ENCODE results near the gene RASL10A.

- TF ChIP-seq, protein P1, sequence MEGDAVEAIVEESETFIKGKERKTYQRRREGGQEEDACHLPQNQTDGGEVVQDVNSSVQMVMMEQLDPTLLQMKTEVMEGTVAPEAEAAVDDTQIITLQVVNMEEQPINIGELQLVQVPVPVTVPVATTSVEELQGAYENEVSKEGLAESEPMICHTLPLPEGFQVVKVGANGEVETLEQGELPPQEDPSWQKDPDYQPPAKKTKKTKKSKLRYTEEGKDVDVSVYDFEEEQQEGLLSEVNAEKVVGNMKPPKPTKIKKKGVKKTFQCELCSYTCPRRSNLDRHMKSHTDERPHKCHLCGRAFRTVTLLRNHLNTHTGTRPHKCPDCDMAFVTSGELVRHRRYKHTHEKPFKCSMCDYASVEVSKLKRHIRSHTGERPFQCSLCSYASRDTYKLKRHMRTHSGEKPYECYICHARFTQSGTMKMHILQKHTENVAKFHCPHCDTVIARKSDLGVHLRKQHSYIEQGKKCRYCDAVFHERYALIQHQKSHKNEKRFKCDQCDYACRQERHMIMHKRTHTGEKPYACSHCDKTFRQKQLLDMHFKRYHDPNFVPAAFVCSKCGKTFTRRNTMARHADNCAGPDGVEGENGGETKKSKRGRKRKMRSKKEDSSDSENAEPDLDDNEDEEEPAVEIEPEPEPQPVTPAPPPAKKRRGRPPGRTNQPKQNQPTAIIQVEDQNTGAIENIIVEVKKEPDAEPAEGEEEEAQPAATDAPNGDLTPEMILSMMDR (conservative IDR thresholded peaks at IDR 0.05 in 1 of 2, IDR thresholded peaks at IDR 0.05 in 1 of 2; ENCODE audit: extremely low read depth in 1 of 2, insufficient read depth in 1 of 2, low read depth in 1 of 2, low read length in 2 of 2) = no peak
- no peak for TF ChIP-seq EZH2 (IDR thresholded peaks at IDR 0.05; ENCODE audit: borderline replicate concordance, low read length)
Observed at GRCh38 chr22:29300807-29301601, 14.5 kb downstream of the RASL10A start.

All from mammary epithelial cell (primary cell).